Dermis blood vessel endothelial cell (primary cell): ENCODE data around the gene EMB. TPM values are rescaled to one million over a fixed set of nuclear protein-coding genes. Genes with fewer than 3 reads are reported as not detected.
"Not testable (repeated sequence)": the region's sequence is repeated elsewhere in the genome, so short reads cannot be mapped to it uniquely, and the experiment has no call there.

Experiments used
- DNase-seq: peaks from one replicate; pipeline ENCODE4 v3.0.0; 2010
- total RNA-seq: library from RNA; depleted of rRNA; stranded (reverse); fragments of >200 nt; gene quantifications from 2 replicates; pipeline ENCODE4 v1.2.3, GENCODE V29; 2014

EMB gene, protein sequence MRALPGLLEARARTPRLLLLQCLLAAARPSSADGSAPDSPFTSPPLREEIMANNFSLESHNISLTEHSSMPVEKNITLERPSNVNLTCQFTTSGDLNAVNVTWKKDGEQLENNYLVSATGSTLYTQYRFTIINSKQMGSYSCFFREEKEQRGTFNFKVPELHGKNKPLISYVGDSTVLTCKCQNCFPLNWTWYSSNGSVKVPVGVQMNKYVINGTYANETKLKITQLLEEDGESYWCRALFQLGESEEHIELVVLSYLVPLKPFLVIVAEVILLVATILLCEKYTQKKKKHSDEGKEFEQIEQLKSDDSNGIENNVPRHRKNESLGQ
- total RNA-seq = under 0.01 and 0.05 TPM in 2 replicates

DNA sequence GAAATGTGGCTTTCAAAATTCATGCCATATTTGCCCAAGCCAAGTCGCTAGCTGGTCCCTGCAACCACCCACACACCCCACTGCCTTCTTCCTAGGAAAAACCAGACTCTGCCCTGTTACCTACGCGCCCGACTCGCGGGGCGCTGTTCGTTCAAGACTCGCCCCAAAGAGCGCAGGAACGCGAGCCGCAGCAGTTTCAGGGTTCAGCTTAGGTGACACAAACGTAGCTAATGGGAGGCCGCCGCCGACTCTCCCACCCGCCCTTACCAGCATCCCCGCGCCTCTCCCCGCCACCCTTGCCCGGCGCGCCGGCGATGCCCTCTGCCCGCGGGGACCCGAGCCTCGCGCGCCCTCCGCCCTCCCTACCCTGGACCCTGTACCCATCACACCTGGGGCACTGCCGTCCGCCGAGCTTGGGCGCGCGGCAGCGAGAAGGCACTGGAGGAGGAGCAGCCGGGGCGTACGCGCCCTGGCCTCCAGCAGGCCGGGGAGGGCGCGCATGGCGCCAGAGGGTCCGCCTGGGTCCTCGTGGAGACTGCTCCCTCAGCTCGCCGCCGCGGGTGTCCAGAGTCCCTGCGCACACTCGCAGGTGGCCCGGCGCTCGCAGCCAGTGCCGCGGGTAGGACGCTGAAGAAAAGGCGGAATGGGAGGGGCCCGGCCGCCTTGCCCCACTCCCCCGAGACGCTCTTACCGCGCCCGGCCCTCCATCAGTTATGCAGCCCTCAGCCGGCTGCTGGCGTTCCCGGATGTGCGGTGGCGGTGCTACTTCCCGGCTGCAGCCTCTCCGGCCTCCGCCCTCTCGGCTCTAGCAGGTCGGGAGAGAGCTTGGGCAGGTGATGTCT is at the start of gene EMB:
Gene EMB, minus strand, starts transcription at position 638 of the 842 bp plus-strand sequence. Its CDS starts 137 bp downstream, at position 501.
- no peak for DNase-seq

DNA sequence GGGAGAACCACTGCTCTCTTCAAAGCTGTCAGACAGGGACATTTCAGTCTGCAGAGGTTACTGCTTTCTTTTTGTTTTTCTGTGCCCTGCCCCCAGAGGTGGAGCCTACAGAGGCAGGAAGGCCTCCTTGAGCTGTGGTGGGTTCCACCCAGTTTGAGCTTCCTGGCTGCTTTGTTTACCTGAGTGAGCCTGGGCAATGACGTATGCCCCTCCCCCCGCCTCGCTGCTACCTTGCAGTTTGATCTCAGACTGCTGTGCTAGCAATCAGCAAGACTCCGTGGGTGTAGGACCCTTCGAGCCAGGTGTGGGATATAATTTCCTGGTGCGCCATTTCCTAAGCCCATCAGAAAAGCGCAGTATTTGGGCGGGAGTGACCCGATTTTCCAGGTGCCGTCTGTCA is 48.4 kb upstream of the EMB start:
- DNase-seq = not testable (repeated sequence)

- not testable (repeated sequence) for DNase-seq
Measured at GRCh38 chr5:50478790-50479189, 37.7 kb upstream of the EMB start.

DNA sequence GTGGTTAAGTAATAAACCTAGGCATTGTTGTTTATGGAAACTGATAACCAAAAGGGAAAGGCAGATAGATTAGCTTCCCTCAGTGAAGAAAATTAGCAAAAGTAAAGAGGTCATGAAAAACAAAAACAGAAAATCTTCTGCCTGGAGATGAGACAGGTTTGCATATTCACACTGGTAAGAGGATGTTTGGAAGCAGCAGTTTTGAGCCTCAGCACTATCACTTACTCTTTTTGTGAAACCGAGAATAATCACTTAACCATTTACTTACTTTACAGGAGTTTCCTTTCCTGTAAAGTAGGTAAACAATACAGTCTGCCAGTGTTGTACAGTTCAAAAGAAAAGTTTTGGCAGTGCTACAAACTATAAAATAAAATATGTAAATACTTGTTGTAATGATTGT is 35.5 kb upstream of the EMB start:
- DNase-seq = no peak

DNA sequence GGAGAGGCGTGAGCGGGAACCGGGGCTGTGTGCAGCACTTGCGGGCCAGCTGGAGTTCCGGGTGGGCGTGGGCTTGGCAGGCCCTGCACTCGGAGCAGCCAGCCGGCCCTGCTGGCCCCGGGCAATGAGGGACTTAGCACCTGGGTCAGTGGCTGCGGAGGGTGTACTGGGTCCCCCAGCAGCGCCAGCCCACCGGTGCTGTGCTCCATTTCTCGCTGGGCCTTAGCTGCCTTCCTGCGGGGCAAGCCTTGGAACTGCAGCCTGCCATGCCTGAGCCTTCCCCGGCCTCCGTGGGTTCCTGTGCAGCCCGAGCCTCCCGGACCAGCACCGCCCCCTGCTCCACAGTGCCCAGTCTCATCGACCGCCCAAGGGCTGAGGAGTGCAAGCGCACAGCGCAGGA is 23.9 kb upstream of the EMB start:
- DNase-seq = not testable (repeated sequence)

DNA sequence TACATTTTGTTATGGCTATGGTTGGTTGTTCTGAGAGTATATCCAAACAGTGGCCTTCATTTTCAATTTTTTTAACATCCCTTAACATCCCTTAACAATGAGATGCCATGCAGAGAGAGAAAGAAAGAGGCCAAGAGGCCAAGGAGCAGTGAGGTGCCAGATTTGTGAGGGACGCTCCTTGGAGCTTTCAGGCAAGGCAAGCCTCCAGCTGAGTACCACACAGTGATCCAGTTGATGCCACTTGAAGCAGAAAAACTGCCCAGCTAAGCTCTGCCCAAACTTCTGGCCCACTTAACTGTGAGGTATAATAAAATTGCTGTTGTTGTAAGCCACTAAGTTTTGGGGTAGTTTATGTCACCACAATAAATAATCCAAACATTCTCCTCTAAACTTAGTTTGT is 22.6 kb upstream of the EMB start:
- no peak for DNase-seq

DNA sequence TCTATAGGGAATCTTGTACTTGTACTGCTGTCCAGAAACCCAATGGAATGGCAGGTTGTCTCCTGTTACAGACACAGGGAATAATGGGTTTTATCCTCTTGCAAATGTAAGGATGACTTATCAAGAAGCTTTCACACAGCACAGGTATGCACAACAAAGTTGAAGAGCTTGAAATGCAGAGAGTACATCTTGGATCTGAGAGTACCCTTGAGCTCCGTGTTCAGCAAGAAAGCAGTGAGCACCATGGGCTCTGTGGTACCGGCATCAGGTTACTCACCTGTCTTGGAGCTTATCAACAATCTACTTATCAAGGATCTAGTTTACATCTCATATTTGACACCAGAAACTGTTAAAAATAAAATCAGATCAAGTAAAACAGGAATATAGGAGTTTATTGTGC is 22.0 kb upstream of the EMB start:
- no peak for DNase-seq

- not testable (repeated sequence) for DNase-seq
Measured at GRCh38 chr5:50462579-50462978, 21.5 kb upstream of the EMB start.

DNA sequence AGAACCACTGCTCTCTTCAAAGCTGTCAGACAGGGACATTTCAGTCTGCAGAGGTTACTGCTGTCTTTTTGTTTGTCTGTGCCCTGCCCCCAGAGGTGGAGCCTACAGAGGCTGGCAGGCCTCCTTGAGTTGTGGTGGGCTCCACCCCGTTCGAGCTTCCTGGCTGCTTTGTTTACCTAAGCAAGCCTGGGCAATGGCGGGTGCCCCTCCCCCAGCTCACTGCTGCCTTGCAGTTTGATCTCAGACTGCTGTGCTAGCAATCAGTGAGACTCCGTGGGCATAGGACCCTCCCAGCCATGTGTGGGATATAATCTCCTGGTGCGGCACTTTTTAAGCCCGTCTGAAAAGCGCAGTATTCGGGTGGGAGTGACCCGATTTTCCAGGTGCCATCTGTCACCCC is 17.3 kb upstream of the EMB start:
- DNase-seq = not testable (repeated sequence)

DNA sequence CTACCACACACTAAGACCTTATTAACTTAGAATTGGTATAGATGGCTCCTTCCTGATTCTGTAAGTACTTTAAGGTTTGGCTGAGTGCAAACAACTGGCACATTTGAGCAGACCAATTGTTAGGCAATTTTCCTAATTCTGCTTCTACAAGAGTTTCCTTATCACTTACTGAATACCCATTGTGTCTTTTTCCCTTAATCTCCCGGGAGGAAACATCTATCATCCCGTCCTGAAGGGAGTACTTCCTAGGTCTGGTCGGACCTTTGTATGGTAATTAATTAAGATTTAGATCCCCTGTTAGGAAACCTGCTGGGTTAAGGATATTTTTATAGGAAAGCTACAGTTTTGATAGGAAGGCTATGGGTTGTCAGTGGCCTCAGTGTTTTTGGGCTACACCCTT is 8.2 kb upstream of the EMB start:
- DNase-seq = not testable (repeated sequence)

GRCh38 chr5:50447941-50448340 is 6.9 kb upstream of the EMB start:
- DNase-seq = no peak

GRCh38 chr5:50447228-50447627 is 6.1 kb upstream of the EMB start:
- no peak for DNase-seq

- DNase-seq = no peak
Measured at GRCh38 chr5:50445296-50445949, 4.3 kb upstream of the EMB start.

- DNase-seq = not testable (repeated sequence)
Measured at GRCh38 chr5:50442559-50443539, 1.8 kb upstream of the EMB start.

- DNase-seq = no peak
Measured at GRCh38 chr5:50441493-50441955, 436 bp upstream of the EMB start.

GRCh38 chr5:50439221-50439620 is 1.9 kb downstream of the EMB start:
- DNase-seq = no peak

GRCh38 chr5:50438060-50438459 is 3.0 kb downstream of the EMB start:
- DNase-seq = not testable (repeated sequence)

DNA sequence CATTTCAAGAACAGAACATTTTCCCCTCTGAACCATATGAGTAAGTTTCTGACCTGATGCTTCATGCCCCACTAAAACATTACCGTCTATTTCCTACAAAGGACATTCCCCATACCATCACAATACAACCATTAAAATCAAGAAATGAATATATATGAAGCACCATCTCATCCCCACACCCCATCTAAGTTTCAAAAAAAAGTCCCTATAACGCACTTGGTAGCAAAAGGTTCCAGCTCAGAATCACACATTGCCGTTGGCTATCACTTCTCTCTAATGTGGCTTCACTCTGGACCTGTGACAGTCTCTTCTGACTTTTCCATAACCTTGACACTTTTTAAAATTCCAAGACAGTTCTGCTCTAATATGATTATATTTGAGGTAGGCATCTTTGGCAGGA is 5.9 kb downstream of the EMB start:
- no peak for DNase-seq

- DNase-seq = not testable (repeated sequence)
Measured at GRCh38 chr5:50431133-50431904, 9.8 kb downstream of the EMB start.

GRCh38 chr5:50423100-50423799 is 17.8 kb downstream of the EMB start:
- not testable (repeated sequence) for DNase-seq
